A549 (cell line): Measurements from ENCODE around the gene LMF1. TPM values are rescaled to one million over a fixed set of nuclear protein-coding genes. Genes with fewer than 3 reads are reported as not detected.

Experiments used
- ATAC-seq, 2 experiments: fragments of 200-7000 bp in 1 of 2; fragments of >200 bp in 1 of 2; cut with Nextera tagmentation in 1 of 2; cut with Tn5 transposase in 1 of 2; 3 replicates each; pipeline versions ENCODE4 v1.8.0 to v1.9.1; 2018 to 2020; ENCODE audit warnings: mild to moderate bottlenecking in 1 of 2, moderate library complexity in 1 of 2
- CTCF ChIA-PET: fragments of 300-600 bp; sonication (Branson Sonifier 250); formaldehyde crosslinking; extraction: SDS; loops from one replicate; lab custom pipeline; 2021; ENCODE audit warnings: antibody characterized with exemption, inconsistent platforms; lab: Yijun Ruan, JAX
- POLR2A ChIA-PET: fragments of 350-600 bp; formaldehyde crosslinking; extraction: SDS; loops from one replicate; lab custom pipeline; 2021; ENCODE audit warnings: antibody characterized with exemption, inconsistent platforms; lab: Yijun Ruan, JAX
- DNase-seq, 2 experiments: peaks; one replicate each; pipeline versions ENCODE4 v3.0.0 to v3.0.0-alpha.2; 2011 to 2016; ENCODE audit warnings: low read depth in 1 of 2, low spot score in 1 of 2
- FAIRE-seq: peaks from 2 replicates; lab custom pipeline; 2011; peaks lifted over from hg19 to GRCh38; lab: Jason Lieb, UNC
- H3K27ac ChIP-seq, 2 experiments: fragments of >200 bp; sonication (Bioruptor Twin); formaldehyde crosslinking; 3 replicates each; pipeline ENCODE4 v1.5.1; 2016 to 2017
- H3K4me1 ChIP-seq: fragments of >200 bp; sonication (Bioruptor Twin); formaldehyde crosslinking; 3 replicates; pipeline ENCODE4 v1.6.1; 2016
- H3K4me2 ChIP-seq: fragments of >200 bp; sonication (Bioruptor Twin); formaldehyde crosslinking; 3 replicates; pipeline ENCODE4 v1.6.1; 2016
- H3K4me3 ChIP-seq: fragments of >200 bp; sonication (Bioruptor Twin); formaldehyde crosslinking; 3 replicates; pipeline ENCODE4 v1.5.1; 2016
- H3K9me3 ChIP-seq: fragments of >200 bp; sonication (Bioruptor Twin); formaldehyde crosslinking; 3 replicates; pipeline ENCODE4 v1.6.1; 2016
- CBX2 ChIP-seq: fragments of 200-600 bp; sonication (generic); IDR thresholded peaks from 2 replicates; pipeline ENCODE4 v1.6.1; 2016; ENCODE audit warnings: low read depth, mild to moderate bottlenecking, borderline replicate concordance
- EHMT2 ChIP-seq: fragments of 200-600 bp; sonication (generic); IDR thresholded peaks from 2 replicates; pipeline ENCODE4 v1.6.1; 2016; ENCODE audit warnings: antibody characterized with exemption, low read depth, mild to moderate bottlenecking, moderate library complexity
- ESRRA ChIP-seq: fragments of 150-350 bp; IDR thresholded peaks from 2 replicates; pipeline ENCODE4 v1.6.1; 2014; ENCODE audit warnings: mild to moderate bottlenecking, low read length, borderline replicate concordance
- FOSB ChIP-seq: fragments of 250-450 bp; sonication (Bioruptor Pico); IDR thresholded peaks from 2 replicates; pipeline ENCODE4 v1.5.0; 2020; ENCODE audit warnings: mild to moderate bottlenecking, moderate library complexity
- FOSL2 ChIP-seq, 2 experiments: fragments of 450-650 bp in 1 of 2; fragments of >200 bp in 1 of 2; sonication (Bioruptor Twin) in 1 of 2; formaldehyde crosslinking; IDR thresholded peaks; 2 replicates each; pipeline versions ENCODE4 v1.5.0 to v1.6.1; 2016 to 2020; ENCODE audit warnings: mild to moderate bottlenecking in 1 of 2, moderate library complexity in 1 of 2
- JUN ChIP-seq, 2 experiments: fragments of >200 bp; sonication (Bioruptor Twin); formaldehyde crosslinking; IDR thresholded peaks; 2 replicates in 1 of 2; 3 replicates in 1 of 2; pipeline ENCODE4 v1.6.1; 2016 to 2017
- JUNB ChIP-seq: fragments of >200 bp; sonication (Bioruptor Twin); formaldehyde crosslinking; IDR thresholded peaks from 2 replicates; pipeline ENCODE4 v1.6.1; 2016
- MAFK ChIP-seq: fragments of 450-650 bp; IDR thresholded peaks from 2 replicates; pipeline ENCODE4 v1.6.1; 2014; ENCODE audit not compliant: partially characterized antibody
- MAZ ChIP-seq: fragments of 150-350 bp; IDR thresholded peaks from 2 replicates; pipeline ENCODE4 v1.6.1; 2014; ENCODE audit warnings: antibody characterized with exemption, low read depth, low read length, borderline replicate concordance
- NR3C1 ChIP-seq: fragments of >200 bp; sonication (Bioruptor Twin); formaldehyde crosslinking; IDR thresholded peaks from 3 replicates; pipeline ENCODE4 v1.6.1; 2017
- POLR2A ChIP-seq: IDR thresholded peaks from 2 replicates; pipeline ENCODE4 v1.6.1; 2012; ENCODE audit warnings: mild to moderate bottlenecking, low read length
- RNF2 ChIP-seq: fragments of 200-600 bp; sonication (generic); IDR thresholded peaks from 2 replicates; pipeline ENCODE4 v1.6.1; 2016; ENCODE audit warnings: low read depth, mild to moderate bottlenecking, antibody characterized with exemption, moderate library complexity, borderline replicate concordance
- TFCP2L1 ChIP-seq: fragments of 250-450 bp; sonication (Bioruptor Pico); IDR thresholded peaks from 2 replicates; pipeline ENCODE4 v1.5.0; 2021; ENCODE audit warnings: mild to moderate bottlenecking
- ZFP36 ChIP-seq: fragments of 450-650 bp; IDR thresholded peaks from 2 replicates; pipeline ENCODE4 v1.6.1; 2014; ENCODE audit warnings: borderline replicate concordance; ENCODE audit not compliant: partially characterized antibody
- ZSCAN20 ChIP-seq: fragments of 250-450 bp; sonication (Bioruptor Pico); IDR thresholded peaks from 2 replicates; pipeline ENCODE4 v1.8.0; 2022; ENCODE audit warnings: mild to moderate bottlenecking, moderate library complexity
- WGBS: methylation state at CpG from one replicate; pipeline ENCODE4 v1.1.6; 2017; ENCODE audit errors: missing lambda C conversion rate; 5-methylcytosine and 5-hydroxymethylcytosine counted together
- polyA plus RNA-seq, 4 experiments: library from polyadenylated mRNA; depleted of rRNA in 3 of 4; stranded (reverse); fragments of >200 nt; fragmentation: RNase III in 1 of 4; extraction: RNeasy Plus Mini Kit Qiagen cat#74134 plus additional on column Dnase treatment in 1 of 4; gene quantifications; 2 replicates in 3 of 4; 3 replicates in 1 of 4; pipeline ENCODE4 v1.2.3, GENCODE V29; 2011 to 2017
- TF ChIP-seq, protein P1 (sequence below): fragments of >200 bp; sonication (Bioruptor Twin); formaldehyde crosslinking; IDR thresholded peaks from 3 replicates; pipeline ENCODE4 v1.5.1; 2016

Gene LMF1
- polyA plus RNA-seq, 2 of the 4 experiments (the other 2 are of a cell fraction): 8.8 to 10.9 TPM

DNA sequence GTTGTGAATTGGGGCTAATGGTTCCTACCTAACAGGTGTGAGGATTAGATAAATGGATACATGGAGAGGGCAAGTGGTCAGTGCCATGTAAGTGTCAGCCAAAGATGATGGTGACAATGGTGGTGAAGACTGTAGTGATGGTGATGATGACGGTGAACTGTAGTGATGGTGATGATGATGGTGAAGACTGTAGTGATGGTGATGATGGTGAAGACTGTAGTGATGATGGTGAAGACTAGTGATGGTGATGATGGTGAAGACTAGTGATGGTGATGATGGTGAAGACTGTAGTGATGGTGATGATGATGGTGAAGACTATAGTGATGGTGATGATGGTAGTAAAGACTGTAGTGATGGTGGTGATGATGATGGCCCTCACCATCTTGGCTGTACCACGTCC, 152.2 kb downstream of the LMF1 start:
- ATAC-seq: no peak
- no peak overlapping the region for H3K4me3 ChIP-seq
- no peak for DNase-seq
- CTCF ChIA-PET: interaction anchor here (2.5 to 5.0 kb wide), 2 partner anchors 238 to 285 kb away, joined by 10 to 32 read pairs; no protein-coding TSS in a partner anchor
- POLR2A ChIA-PET: no interaction called here
- H3K4me2 ChIP-seq: no peak overlapping the region
- peak; percentile 67 for FAIRE-seq
- no peak overlapping the region for H3K27ac ChIP-seq
- peaks cover 6% of the 10 kb centered on the region; the same call in 2 of the 3 replicates for H3K4me1 ChIP-seq
- peaks cover 3% of the 10 kb centered on the region; the same call in 1 of the 3 replicates for H3K9me3 ChIP-seq
- WGBS: 42% methylated on average over 2 of the region's 2 CpGs
- TF ChIP-seq EHMT2 (0 out of 2 replicates have a peak, but pooled peaks have one; percentile 5), POLR2A (no peak)

DNA sequence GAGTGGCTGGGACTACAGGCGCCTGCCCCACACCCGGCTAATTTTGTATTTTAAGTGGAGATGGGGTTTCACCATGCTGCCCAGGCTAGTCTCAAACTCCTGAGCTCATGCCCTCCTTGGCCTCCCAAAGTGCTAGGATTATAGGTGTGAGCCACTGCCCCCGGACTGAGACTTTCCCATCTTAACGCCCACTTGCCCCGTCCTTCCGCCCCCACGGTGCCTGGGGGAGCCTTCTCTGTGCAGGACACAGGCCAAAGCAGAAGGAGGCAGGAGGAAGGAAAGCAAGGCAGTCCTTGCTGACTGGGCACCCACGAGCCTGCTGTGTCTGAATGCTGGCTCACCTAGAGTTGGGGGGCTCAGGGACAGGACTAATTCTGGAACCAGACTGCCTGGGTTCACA, 152.7 kb downstream of the LMF1 start:
- TF ChIP-seq ESRRA: no peak
- TF ChIP-seq EHMT2: 0 out of 2 replicates have a peak, but pooled peaks have one; percentile 1
- no peak for ATAC-seq
- Histone ChIP-seq H3K9me3 (peaks cover 3% of the 10 kb centered on the region; the same call in 1 of the 3 replicates), H3K27ac (no peak overlapping the region), H3K4me3 (no peak overlapping the region), H3K4me2 (no peak overlapping the region), H3K4me1 (peaks cover 10% of the 10 kb centered on the region; the same call in 2 of the 3 replicates)
- WGBS: 40% methylated on average over 7 of the region's 8 CpGs
- ChIA-PET CTCF (interaction anchor here (2.5 to 5.0 kb wide), 2 partner anchors 238 to 285 kb away, joined by 10 to 32 read pairs; no protein-coding TSS in a partner anchor), POLR2A (no interaction called here)
- FAIRE-seq: no peak
- no peak for DNase-seq

DNA sequence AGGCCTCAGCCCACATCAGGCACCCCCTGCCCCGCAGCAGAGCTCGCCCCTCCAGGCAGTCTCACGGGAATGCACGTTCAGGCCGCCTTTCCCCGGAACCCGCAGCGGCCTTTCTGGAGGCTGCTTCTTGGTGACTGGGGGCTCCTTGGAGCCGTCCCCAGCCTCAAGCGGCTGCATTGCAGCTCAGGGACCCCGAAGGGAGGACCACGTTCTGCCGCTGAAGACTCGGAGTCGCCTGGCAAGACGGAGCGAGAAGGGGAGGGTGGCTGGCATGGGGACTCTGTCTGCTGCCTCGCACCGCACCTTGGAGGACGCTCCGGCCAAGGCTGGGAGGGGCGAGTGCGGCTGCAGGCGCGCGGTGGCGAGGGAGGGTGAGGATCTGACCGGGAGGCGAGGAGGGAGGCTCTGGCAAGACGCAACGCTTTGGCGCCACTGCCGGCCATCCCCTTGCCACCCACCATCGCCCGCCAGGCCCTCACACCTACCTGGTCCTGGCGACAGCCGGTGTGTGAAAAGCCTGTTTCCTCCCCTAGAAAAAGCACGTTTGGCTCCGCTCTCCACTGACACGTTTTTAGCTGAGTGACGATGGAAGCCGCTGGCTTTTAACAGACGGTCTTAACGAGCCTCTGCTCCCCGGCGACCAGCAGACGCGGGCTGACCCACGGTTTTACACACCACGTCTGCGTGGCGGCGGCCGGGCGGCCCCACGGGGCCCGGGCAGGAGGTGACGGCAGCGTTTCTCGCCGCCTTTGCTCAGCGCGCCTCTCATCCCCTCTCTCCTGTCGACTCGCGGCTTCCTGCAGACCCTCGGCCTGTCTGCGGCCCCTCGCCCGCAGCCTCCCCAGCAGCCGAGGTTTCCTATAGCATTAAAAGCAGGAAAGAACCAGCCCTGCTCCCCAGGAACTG, 153.5 kb downstream of the LMF1 start:
- no peak for TF ChIP-seq JUNB
- no peak for TF ChIP-seq FOSL2 (IDR thresholded peaks at IDR 0.05)
- TF ChIP-seq FOSL2 (CRISPR knock-in tag; IDR thresholded peaks at IDR 0.05): no peak
- TF ChIP-seq RNF2: no peak
- no peak for TF ChIP-seq MAZ
- TF ChIP-seq, protein P1, sequence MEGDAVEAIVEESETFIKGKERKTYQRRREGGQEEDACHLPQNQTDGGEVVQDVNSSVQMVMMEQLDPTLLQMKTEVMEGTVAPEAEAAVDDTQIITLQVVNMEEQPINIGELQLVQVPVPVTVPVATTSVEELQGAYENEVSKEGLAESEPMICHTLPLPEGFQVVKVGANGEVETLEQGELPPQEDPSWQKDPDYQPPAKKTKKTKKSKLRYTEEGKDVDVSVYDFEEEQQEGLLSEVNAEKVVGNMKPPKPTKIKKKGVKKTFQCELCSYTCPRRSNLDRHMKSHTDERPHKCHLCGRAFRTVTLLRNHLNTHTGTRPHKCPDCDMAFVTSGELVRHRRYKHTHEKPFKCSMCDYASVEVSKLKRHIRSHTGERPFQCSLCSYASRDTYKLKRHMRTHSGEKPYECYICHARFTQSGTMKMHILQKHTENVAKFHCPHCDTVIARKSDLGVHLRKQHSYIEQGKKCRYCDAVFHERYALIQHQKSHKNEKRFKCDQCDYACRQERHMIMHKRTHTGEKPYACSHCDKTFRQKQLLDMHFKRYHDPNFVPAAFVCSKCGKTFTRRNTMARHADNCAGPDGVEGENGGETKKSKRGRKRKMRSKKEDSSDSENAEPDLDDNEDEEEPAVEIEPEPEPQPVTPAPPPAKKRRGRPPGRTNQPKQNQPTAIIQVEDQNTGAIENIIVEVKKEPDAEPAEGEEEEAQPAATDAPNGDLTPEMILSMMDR: no peak
- no peak for TF ChIP-seq MAFK
- TF ChIP-seq ZSCAN20: no peak
- no peak for TF ChIP-seq ZFP36
- no peak for TF ChIP-seq JUN (IDR thresholded peaks at IDR 0.05)
- TF ChIP-seq CBX2: no peak
- no peak for TF ChIP-seq NR3C1
- TF ChIP-seq FOSB (CRISPR knock-in tag): no peak
- TF ChIP-seq EHMT2: no peak
- TF ChIP-seq TFCP2L1 (CRISPR knock-in tag): no peak
- POLR2A ChIA-PET: interaction anchor here (0.6 kb wide), 1 partner anchor 10 kb away, joined by 8 read pairs; no protein-coding TSS in a partner anchor
- Histone ChIP-seq H3K27ac (no peak overlapping the region), H3K4me1 (peaks cover 11% of the 10 kb centered on the region; the same call in 2 of the 3 replicates), H3K4me2 (no peak overlapping the region), H3K9me3 (peaks cover 3% of the 10 kb centered on the region; the same call in 1 of the 3 replicates), H3K4me3 (no peak overlapping the region)
- FAIRE-seq (no peak), ATAC-seq (no peak), DNase-seq (no peak)
- 55% methylated on average over 64 of the region's 71 CpGs for WGBS
- CTCF ChIA-PET: interaction anchor here (2.5 to 5.0 kb wide), 2 partner anchors 239 to 286 kb away, joined by 10 to 32 read pairs; no protein-coding TSS in a partner anchor
